ENCODE measurements around the gene RIF1. TPM values are rescaled to one million over a fixed set of nuclear protein-coding genes. Genes with fewer than 3 reads are reported as not detected.

Gene RIF1
- total and polyA plus RNA-seq, 9 of the 15 experiments (the other 6 are each of a cell fraction or from before 2014, with no cell fraction given) = 11.0 to 109 (median 44.2) TPM

DNA sequence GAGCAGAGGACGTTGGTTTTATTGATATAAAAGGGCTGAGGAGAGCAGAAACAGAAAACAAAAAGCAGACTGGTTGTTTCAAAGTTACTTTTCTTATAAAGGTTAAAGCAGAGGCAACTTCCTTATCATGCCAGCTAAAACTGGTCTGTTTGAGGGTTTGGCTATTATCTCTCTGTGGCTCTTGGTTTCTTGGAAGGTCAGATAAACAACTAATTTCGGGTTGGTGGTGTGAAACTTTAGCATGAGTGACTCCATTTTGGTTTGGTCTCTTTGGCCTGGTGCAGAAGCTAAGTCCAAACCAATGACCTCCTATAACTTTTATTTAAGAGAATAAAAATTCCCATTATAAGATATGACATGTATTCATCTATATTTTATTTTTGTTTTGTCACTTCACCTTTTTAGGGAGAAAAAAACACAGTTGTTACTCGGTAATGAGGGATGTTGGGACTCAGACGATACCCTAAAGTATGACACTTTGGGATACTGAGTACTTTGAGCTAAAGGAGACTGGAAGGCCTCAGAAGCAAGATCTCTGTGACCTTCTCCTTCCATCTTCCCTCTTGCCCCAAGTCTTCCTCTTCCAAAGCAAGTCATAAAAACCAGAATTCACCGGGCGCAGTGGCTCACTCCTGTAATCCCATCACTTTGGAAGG, 29.0 kb upstream of the RIF1 start (continued):
- TF ChIP-seq, protein P1, sequence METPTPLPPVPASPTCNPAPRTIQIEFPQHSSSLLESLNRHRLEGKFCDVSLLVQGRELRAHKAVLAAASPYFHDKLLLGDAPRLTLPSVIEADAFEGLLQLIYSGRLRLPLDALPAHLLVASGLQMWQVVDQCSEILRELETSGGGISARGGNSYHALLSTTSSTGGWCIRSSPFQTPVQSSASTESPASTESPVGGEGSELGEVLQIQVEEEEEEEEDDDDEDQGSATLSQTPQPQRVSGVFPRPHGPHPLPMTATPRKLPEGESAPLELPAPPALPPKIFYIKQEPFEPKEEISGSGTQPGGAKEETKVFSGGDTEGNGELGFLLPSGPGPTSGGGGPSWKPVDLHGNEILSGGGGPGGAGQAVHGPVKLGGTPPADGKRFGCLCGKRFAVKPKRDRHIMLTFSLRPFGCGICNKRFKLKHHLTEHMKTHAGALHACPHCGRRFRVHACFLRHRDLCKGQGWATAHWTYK (CRISPR knock-in tag; IDR thresholded peaks at IDR 0.05) = peak; percentile 99
- TF ChIP-seq NRF1 (conservative IDR thresholded peaks at IDR 0.05 in 1 of 2, IDR thresholded peaks at IDR 0.05 in 1 of 2) (no peak), NONO (IDR thresholded peaks at IDR 0.05; ENCODE audit: low read depth in 2 of 2, low read length in 1 of 2) (no peak), MECOM (CRISPR knock-in tag; IDR thresholded peaks at IDR 0.05) (peak; percentile 98), TAF15 (IDR thresholded peaks at IDR 0.05; ENCODE audit: low read depth, low read length) (no peak), MTA3 (IDR thresholded peaks at IDR 0.05; ENCODE audit: borderline replicate concordance) (no peak), ZNF76 (CRISPR knock-in tag; IDR thresholded peaks at IDR 0.05; ENCODE audit: borderline replicate concordance) (peak; percentile 97), CXXC5 (CRISPR knock-in tag; IDR thresholded peaks at IDR 0.05) (peak; percentile 97), ZNF695 (CRISPR knock-in tag; IDR thresholded peaks at IDR 0.05) (peak; percentile 99), E2F3 (CRISPR knock-in tag; IDR thresholded peaks at IDR 0.05) (peak; percentile 98), KLF16 (IDR thresholded peaks at IDR 0.05) (0 out of 2 replicates have a peak, but pooled peaks have one; percentile 14), MAZ (CRISPR knock-in tag; conservative IDR thresholded peaks at IDR 0.05 in 1 of 2, IDR thresholded peaks at IDR 0.05 in 1 of 2) (peak in 1 of 2 experiments; percentile 97; a peak in 2 of 4 replicates)
- TF ChIP-seq, protein P2, sequence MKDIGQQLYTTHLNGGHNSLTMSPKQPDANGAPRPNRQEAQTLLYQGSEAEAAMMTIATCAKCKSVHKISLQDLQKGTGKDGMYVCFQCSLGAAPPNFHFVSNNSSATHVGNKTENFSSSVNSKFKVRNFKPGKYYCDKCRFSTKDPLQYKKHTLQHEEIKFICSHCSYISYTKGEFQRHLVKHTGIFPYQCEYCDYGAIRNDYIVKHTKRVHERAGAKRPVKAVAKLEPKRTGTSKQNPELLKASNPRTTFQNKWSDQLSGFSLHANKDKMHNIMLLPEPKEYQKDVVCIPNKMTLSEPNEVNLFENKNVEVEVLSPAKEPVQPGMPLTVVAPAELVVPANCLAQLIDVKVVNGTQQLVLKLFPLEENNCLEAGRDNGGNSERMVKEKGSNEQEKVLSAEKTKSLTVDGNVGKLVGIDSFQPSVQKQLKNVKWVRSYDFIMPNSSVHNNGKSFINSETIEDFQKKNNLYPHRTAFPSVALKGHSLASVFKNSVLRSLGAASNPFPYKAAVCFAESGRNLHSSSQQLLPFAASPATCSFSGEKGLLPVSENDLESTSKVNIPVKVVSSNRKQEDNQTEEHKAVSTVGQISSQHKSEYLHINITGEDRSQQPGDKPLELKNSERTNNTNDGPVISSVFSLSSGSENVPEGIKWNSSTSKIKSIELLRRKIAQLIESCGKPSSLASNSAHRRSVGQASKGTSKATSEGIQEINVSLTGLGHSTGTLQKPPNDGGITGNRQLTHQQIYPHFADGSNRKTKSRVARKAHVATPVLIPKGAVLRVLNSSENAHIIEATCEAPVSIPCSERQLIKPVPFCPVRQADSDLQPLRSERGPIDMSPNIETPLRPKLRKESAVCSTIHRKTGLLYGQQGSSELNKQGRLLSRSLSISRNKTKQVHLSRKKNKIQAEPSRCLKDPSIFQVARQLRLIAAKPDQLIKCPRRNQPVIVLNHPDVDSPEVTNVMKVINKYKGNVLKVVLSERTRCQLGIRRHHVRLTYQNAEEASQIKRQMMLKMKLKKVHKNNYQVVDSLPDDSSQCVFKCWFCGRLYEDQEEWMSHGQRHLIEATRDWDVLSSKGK (CRISPR knock-in tag; IDR thresholded peaks at IDR 0.05) = peak; percentile 77; the same call in 1 of the 2 replicates
- TF ChIP-seq, protein P3, sequence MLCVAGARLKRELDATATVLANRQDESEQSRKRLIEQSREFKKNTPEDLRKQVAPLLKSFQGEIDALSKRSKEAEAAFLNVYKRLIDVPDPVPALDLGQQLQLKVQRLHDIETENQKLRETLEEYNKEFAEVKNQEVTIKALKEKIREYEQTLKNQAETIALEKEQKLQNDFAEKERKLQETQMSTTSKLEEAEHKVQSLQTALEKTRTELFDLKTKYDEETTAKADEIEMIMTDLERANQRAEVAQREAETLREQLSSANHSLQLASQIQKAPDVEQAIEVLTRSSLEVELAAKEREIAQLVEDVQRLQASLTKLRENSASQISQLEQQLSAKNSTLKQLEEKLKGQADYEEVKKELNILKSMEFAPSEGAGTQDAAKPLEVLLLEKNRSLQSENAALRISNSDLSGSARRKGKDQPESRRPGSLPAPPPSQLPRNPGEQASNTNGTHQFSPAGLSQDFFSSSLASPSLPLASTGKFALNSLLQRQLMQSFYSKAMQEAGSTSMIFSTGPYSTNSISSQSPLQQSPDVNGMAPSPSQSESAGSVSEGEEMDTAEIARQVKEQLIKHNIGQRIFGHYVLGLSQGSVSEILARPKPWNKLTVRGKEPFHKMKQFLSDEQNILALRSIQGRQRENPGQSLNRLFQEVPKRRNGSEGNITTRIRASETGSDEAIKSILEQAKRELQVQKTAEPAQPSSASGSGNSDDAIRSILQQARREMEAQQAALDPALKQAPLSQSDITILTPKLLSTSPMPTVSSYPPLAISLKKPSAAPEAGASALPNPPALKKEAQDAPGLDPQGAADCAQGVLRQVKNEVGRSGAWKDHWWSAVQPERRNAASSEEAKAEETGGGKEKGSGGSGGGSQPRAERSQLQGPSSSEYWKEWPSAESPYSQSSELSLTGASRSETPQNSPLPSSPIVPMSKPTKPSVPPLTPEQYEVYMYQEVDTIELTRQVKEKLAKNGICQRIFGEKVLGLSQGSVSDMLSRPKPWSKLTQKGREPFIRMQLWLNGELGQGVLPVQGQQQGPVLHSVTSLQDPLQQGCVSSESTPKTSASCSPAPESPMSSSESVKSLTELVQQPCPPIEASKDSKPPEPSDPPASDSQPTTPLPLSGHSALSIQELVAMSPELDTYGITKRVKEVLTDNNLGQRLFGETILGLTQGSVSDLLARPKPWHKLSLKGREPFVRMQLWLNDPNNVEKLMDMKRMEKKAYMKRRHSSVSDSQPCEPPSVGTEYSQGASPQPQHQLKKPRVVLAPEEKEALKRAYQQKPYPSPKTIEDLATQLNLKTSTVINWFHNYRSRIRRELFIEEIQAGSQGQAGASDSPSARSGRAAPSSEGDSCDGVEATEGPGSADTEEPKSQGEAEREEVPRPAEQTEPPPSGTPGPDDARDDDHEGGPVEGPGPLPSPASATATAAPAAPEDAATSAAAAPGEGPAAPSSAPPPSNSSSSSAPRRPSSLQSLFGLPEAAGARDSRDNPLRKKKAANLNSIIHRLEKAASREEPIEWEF (CRISPR knock-in tag; IDR thresholded peaks at IDR 0.05) = peak; percentile 99
- TF ChIP-seq, protein P4, sequence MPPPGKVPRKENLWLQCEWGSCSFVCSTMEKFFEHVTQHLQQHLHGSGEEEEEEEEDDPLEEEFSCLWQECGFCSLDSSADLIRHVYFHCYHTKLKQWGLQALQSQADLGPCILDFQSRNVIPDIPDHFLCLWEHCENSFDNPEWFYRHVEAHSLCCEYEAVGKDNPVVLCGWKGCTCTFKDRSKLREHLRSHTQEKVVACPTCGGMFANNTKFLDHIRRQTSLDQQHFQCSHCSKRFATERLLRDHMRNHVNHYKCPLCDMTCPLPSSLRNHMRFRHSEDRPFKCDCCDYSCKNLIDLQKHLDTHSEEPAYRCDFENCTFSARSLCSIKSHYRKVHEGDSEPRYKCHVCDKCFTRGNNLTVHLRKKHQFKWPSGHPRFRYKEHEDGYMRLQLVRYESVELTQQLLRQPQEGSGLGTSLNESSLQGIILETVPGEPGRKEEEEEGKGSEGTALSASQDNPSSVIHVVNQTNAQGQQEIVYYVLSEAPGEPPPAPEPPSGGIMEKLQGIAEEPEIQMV (tag; conservative IDR thresholded peaks at IDR 0.05; ENCODE audit: low read depth) = peak; percentile 90

All from K562 (cell line).